T-helper 2 cell treated with Interferon-gamma antibody and Interleukin-4, amounts not matched to agents 5 μg/mL and 100 μg/mL, for 36 hours (primary cell): ENCODE measurements around the gene TOP1.
A peak's percentile ranks its signal among the peaks of the same experiment; 100 is the strongest.

Experiments used
- DNase-seq: peaks from one replicate; pipeline ENCODE4 v3.0.0; 2021; ENCODE audit warnings: low spot score
- H3K27ac Mint-ChIP-seq: one replicate; pipeline ENCODE4 v1.8.0; 2021; ENCODE audit warnings: mild to moderate bottlenecking, mixed read lengths
- H3K27me3 Mint-ChIP-seq: one replicate; pipeline ENCODE4 v1.8.0; 2021; ENCODE audit warnings: low read depth, mixed read lengths
- H3K36me3 Mint-ChIP-seq: one replicate; pipeline ENCODE4 v1.8.0; 2021; ENCODE audit warnings: low read depth, mixed read lengths
- H3K4me1 Mint-ChIP-seq: one replicate; pipeline ENCODE4 v1.8.0; 2021; ENCODE audit warnings: low read depth, mixed read lengths
- H3K4me3 Mint-ChIP-seq: one replicate; pipeline ENCODE4 v1.8.0; 2022; ENCODE audit warnings: mild to moderate bottlenecking, moderate library complexity, mixed read lengths
- H3K9me3 Mint-ChIP-seq: one replicate; pipeline ENCODE4 v1.8.0; 2021; ENCODE audit warnings: mixed read lengths

The TOP1 gene

GRCh38 chr20:41028359-41029149 lies at the start of gene TOP1:
Gene TOP1 (plus strand): TSS chr20:41028822. CDS start chr20:41029068, 246 bp downstream.
- peak within 1 kb of the TSS; percentile 87 for H3K4me3 Mint-ChIP-seq
- peaks cover 36% of the 10 kb centered on the region for H3K36me3 Mint-ChIP-seq
- H3K27ac Mint-ChIP-seq, result peak within 1 kb of the TSS; percentile 92
- no peaks in the 10 kb centered on the region for H3K9me3 Mint-ChIP-seq
- H3K4me1 Mint-ChIP-seq, result peaks cover 45% of the 10 kb centered on the region
- DNase-seq, result peak; percentile 100
- H3K27me3 Mint-ChIP-seq, result no peaks in the 10 kb centered on the region

GRCh38 chr20:40979247-40979646 lies 49.4 kb upstream of the TOP1 start:
- Mint-ChIP-seq H3K27ac (no peak overlapping the region), H3K27me3 (peaks cover 38% of the 10 kb centered on the region), H3K36me3 (peaks cover 13% of the 10 kb centered on the region), H3K4me3 (no peak overlapping the region), H3K9me3 (peaks cover 31% of the 10 kb centered on the region), H3K4me1 (peaks cover 5% of the 10 kb centered on the region)
- no peak for DNase-seq

- peaks cover 5% of the 10 kb centered on the region for H3K4me1 Mint-ChIP-seq
- H3K4me3 Mint-ChIP-seq, result no peak overlapping the region
- no peak for DNase-seq
- no peak overlapping the region for H3K27ac Mint-ChIP-seq
- H3K27me3 Mint-ChIP-seq, result peaks cover 28% of the 10 kb centered on the region
- peaks cover 31% of the 10 kb centered on the region for H3K9me3 Mint-ChIP-seq
- peaks cover 13% of the 10 kb centered on the region for H3K36me3 Mint-ChIP-seq
Measured at GRCh38 chr20:40980106-40980827, 48.4 kb upstream of the TOP1 start.

GRCh38 chr20:40980828-40981310 lies 47.8 kb upstream of the TOP1 start:
- no peak for DNase-seq
- H3K9me3 Mint-ChIP-seq, result peaks cover 31% of the 10 kb centered on the region
- peaks cover 13% of the 10 kb centered on the region for H3K36me3 Mint-ChIP-seq
- H3K27me3 Mint-ChIP-seq, result peaks cover 22% of the 10 kb centered on the region
- no peak overlapping the region for H3K4me3 Mint-ChIP-seq
- H3K27ac Mint-ChIP-seq, result no peak overlapping the region
- peaks cover 6% of the 10 kb centered on the region for H3K4me1 Mint-ChIP-seq

- Mint-ChIP-seq H3K27ac (no peak overlapping the region), H3K4me3 (no peak overlapping the region), H3K4me1 (peaks cover 20% of the 10 kb centered on the region), H3K9me3 (peaks cover 26% of the 10 kb centered on the region), H3K36me3 (peaks cover 4% of the 10 kb centered on the region), H3K27me3 (peaks cover 8% of the 10 kb centered on the region)
- no peak for DNase-seq
Measured at GRCh38 chr20:40982415-40983145, 46.0 kb upstream of the TOP1 start.

GRCh38 chr20:40983898-40984297 lies 44.7 kb upstream of the TOP1 start:
- H3K9me3 Mint-ChIP-seq, result peaks cover 13% of the 10 kb centered on the region
- H3K36me3 Mint-ChIP-seq, result peaks cover 1% of the 10 kb centered on the region
- H3K4me1 Mint-ChIP-seq, result peaks cover 21% of the 10 kb centered on the region
- no peak for DNase-seq
- no peak overlapping the region for H3K27ac Mint-ChIP-seq
- no peaks in the 10 kb centered on the region for H3K27me3 Mint-ChIP-seq
- H3K4me3 Mint-ChIP-seq, result no peak overlapping the region

GRCh38 chr20:40984496-40984895 lies 44.1 kb upstream of the TOP1 start:
- no peaks in the 10 kb centered on the region for H3K27me3 Mint-ChIP-seq
- no peaks in the 10 kb centered on the region for H3K36me3 Mint-ChIP-seq
- peaks cover 21% of the 10 kb centered on the region for H3K4me1 Mint-ChIP-seq
- no peak overlapping the region for H3K4me3 Mint-ChIP-seq
- DNase-seq, result no peak
- peaks cover 9% of the 10 kb centered on the region for H3K9me3 Mint-ChIP-seq
- H3K27ac Mint-ChIP-seq, result no peak overlapping the region

GRCh38 chr20:40986774-40987173 lies 41.8 kb upstream of the TOP1 start:
- Mint-ChIP-seq H3K36me3 (no peaks in the 10 kb centered on the region), H3K4me3 (peak overlapping the region; percentile 29), H3K4me1 (peaks cover 34% of the 10 kb centered on the region)

GRCh38 chr20:40990542-40991120 lies 38.0 kb upstream of the TOP1 start:
- Mint-ChIP-seq H3K27ac (peak overlapping the region; percentile 80), H3K4me3 (peak overlapping the region; percentile 47)

More at GRCh38 chr20:40986774-40987173, 41.8 kb upstream of the TOP1 start:
- no peaks in the 10 kb centered on the region for H3K27me3 Mint-ChIP-seq
- no peak for DNase-seq
- H3K27ac Mint-ChIP-seq, result peak overlapping the region; percentile 42
- H3K9me3 Mint-ChIP-seq, result peaks cover 7% of the 10 kb centered on the region

GRCh38 chr20:40991181-40991889 lies 37.3 kb upstream of the TOP1 start:
- DNase-seq, result no peak
- H3K4me1 Mint-ChIP-seq, result peaks cover 36% of the 10 kb centered on the region

More at GRCh38 chr20:40990542-40991120, 38.0 kb upstream of the TOP1 start:
- H3K27me3 Mint-ChIP-seq, result no peaks in the 10 kb centered on the region
- no peaks in the 10 kb centered on the region for H3K36me3 Mint-ChIP-seq
- peak; percentile 59 for DNase-seq
- peaks cover 40% of the 10 kb centered on the region for H3K4me1 Mint-ChIP-seq
- peaks cover 7% of the 10 kb centered on the region for H3K9me3 Mint-ChIP-seq

GRCh38 chr20:40992349-40993113 lies 36.1 kb upstream of the TOP1 start:
- Mint-ChIP-seq H3K4me1 (peaks cover 25% of the 10 kb centered on the region), H3K9me3 (no peaks in the 10 kb centered on the region), H3K27ac (no peak overlapping the region), H3K27me3 (no peaks in the 10 kb centered on the region), H3K4me3 (no peak overlapping the region), H3K36me3 (no peaks in the 10 kb centered on the region)
- DNase-seq, result no peak

More at GRCh38 chr20:40991181-40991889, 37.3 kb upstream of the TOP1 start:
- peaks cover 4% of the 10 kb centered on the region for H3K9me3 Mint-ChIP-seq
- peak overlapping the region; percentile 47 for H3K4me3 Mint-ChIP-seq
- no peaks in the 10 kb centered on the region for H3K36me3 Mint-ChIP-seq
- H3K27ac Mint-ChIP-seq, result peak overlapping the region; percentile 80
- H3K27me3 Mint-ChIP-seq, result no peaks in the 10 kb centered on the region

GRCh38 chr20:40993794-40994540 lies 34.7 kb upstream of the TOP1 start:
- no peak overlapping the region for H3K27ac Mint-ChIP-seq
- no peak overlapping the region for H3K4me3 Mint-ChIP-seq
- no peaks in the 10 kb centered on the region for H3K9me3 Mint-ChIP-seq
- H3K27me3 Mint-ChIP-seq, result no peaks in the 10 kb centered on the region
- DNase-seq, result no peak
- H3K4me1 Mint-ChIP-seq, result peaks cover 24% of the 10 kb centered on the region
- no peaks in the 10 kb centered on the region for H3K36me3 Mint-ChIP-seq
